ENCODE measurements around the gene FOXP4. TPM values are rescaled to one million over a fixed set of nuclear protein-coding genes. Genes with fewer than 3 reads are reported as not detected.

Gene FOXP4
- total and polyA plus RNA-seq, 2 donors (not counting 1 experiment from before 2014, with no cell fraction given): 0.81 to 1.8 TPM

GRCh38 chr6:41515995-41516394, 30.2 kb upstream of the FOXP4 start:
- TF ChIP-seq EZH2 (IDR thresholded peaks at IDR 0.05; ENCODE audit: low read length, missing control alignments) (no peak), CTCF (conservative IDR thresholded peaks at IDR 0.05 in 1 of 2, IDR thresholded peaks at IDR 0.05 in 1 of 2; ENCODE audit: low read depth in 1 of 2, low read length in 2 of 2) (no peak)
- Histone ChIP-seq H3K27me3 (ENCODE audit: control insufficient read depth, insufficient read depth, low read length) (no peaks in the 10 kb centered on the region), H3K4me2 (ENCODE audit: extremely low read depth, insufficient read depth, low read length) (no peak overlapping the region), H3K27ac (ENCODE audit: insufficient read depth, low read length) (no peak overlapping the region), H3K9ac (ENCODE audit: insufficient read depth, low read length) (no peak overlapping the region), H3K4me3 (replicated peaks in 1 of 4; ENCODE audit: control extremely low read depth in 1 of 4, insufficient read depth in 1 of 4, low read depth in 3 of 4, low read length in 4 of 4) (no peak overlapping the region), H2AFZ (ENCODE audit: low read length) (no peak overlapping the region), H3K4me1 (ENCODE audit: control insufficient read depth, extremely low read depth, insufficient read depth, low read length) (no peaks in the 10 kb centered on the region), H3K36me3 (ENCODE audit: control insufficient read depth, insufficient read depth, low read length) (no peaks in the 10 kb centered on the region), H4K20me1 (ENCODE audit: control insufficient read depth, extremely low read depth, insufficient read depth, low read length) (no peaks in the 10 kb centered on the region), H3K9me3 (ENCODE audit: control insufficient read depth, insufficient read depth, low read depth, low read length) (no peaks in the 10 kb centered on the region), H3K79me2 (ENCODE audit: control insufficient read depth, insufficient read depth, low read length) (no peaks in the 10 kb centered on the region)
- DNase-seq (ENCODE audit: low read depth in 2 of 2): no peak

GRCh38 chr6:41518118-41518517, 28.1 kb upstream of the FOXP4 start:
- TF ChIP-seq CTCF (conservative IDR thresholded peaks at IDR 0.05 in 1 of 2, IDR thresholded peaks at IDR 0.05 in 1 of 2; ENCODE audit: low read depth in 1 of 2, low read length in 2 of 2) (no peak), EZH2 (IDR thresholded peaks at IDR 0.05; ENCODE audit: low read length, missing control alignments) (no peak)
- H3K9ac ChIP-seq (ENCODE audit: insufficient read depth, low read length): no peak overlapping the region
- H2AFZ ChIP-seq (ENCODE audit: low read length): no peak overlapping the region
- H3K9me3 ChIP-seq (ENCODE audit: control insufficient read depth, insufficient read depth, low read depth, low read length): no peaks in the 10 kb centered on the region
- no peaks in the 10 kb centered on the region for H3K36me3 ChIP-seq (ENCODE audit: control insufficient read depth, insufficient read depth, low read length)
- no peaks in the 10 kb centered on the region for H3K79me2 ChIP-seq (ENCODE audit: control insufficient read depth, insufficient read depth, low read length)
- peaks cover 9% of the 10 kb centered on the region for H3K27me3 ChIP-seq (ENCODE audit: control insufficient read depth, insufficient read depth, low read length)
- DNase-seq (ENCODE audit: low read depth in 2 of 2): no peak
- no peaks in the 10 kb centered on the region for H3K4me1 ChIP-seq (ENCODE audit: control insufficient read depth, extremely low read depth, insufficient read depth, low read length)
- H3K27ac ChIP-seq (ENCODE audit: insufficient read depth, low read length): no peak overlapping the region
- H4K20me1 ChIP-seq (ENCODE audit: control insufficient read depth, extremely low read depth, insufficient read depth, low read length): no peaks in the 10 kb centered on the region
- no peak overlapping the region for H3K4me3 ChIP-seq (replicated peaks in 1 of 4; ENCODE audit: control extremely low read depth in 1 of 4, insufficient read depth in 1 of 4, low read depth in 3 of 4, low read length in 4 of 4)
- no peak overlapping the region for H3K4me2 ChIP-seq (ENCODE audit: extremely low read depth, insufficient read depth, low read length)

- no peak for DNase-seq (ENCODE audit: low read depth in 2 of 2)
- H3K4me3 ChIP-seq (replicated peaks in 1 of 4; ENCODE audit: control extremely low read depth in 1 of 4, insufficient read depth in 1 of 4, low read depth in 3 of 4, low read length in 4 of 4): no peak overlapping the region
- H3K27ac ChIP-seq (ENCODE audit: insufficient read depth, low read length): no peak overlapping the region
- H3K9ac ChIP-seq (ENCODE audit: insufficient read depth, low read length): no peak overlapping the region
- no peaks in the 10 kb centered on the region for H4K20me1 ChIP-seq (ENCODE audit: control insufficient read depth, extremely low read depth, insufficient read depth, low read length)
- H3K4me1 ChIP-seq (ENCODE audit: control insufficient read depth, extremely low read depth, insufficient read depth, low read length): no peaks in the 10 kb centered on the region
- H3K79me2 ChIP-seq (ENCODE audit: control insufficient read depth, insufficient read depth, low read length): no peaks in the 10 kb centered on the region
- H3K36me3 ChIP-seq (ENCODE audit: control insufficient read depth, insufficient read depth, low read length): no peaks in the 10 kb centered on the region
- peaks cover 17% of the 10 kb centered on the region for H3K27me3 ChIP-seq (ENCODE audit: control insufficient read depth, insufficient read depth, low read length)
- TF ChIP-seq EZH2 (IDR thresholded peaks at IDR 0.05; ENCODE audit: low read length, missing control alignments) (no peak), CTCF (conservative IDR thresholded peaks at IDR 0.05 in 1 of 2, IDR thresholded peaks at IDR 0.05 in 1 of 2; ENCODE audit: low read depth in 1 of 2, low read length in 2 of 2) (no peak)
- H3K9me3 ChIP-seq (ENCODE audit: control insufficient read depth, insufficient read depth, low read depth, low read length): no peaks in the 10 kb centered on the region
- H3K4me2 ChIP-seq (ENCODE audit: extremely low read depth, insufficient read depth, low read length): no peak overlapping the region
- H2AFZ ChIP-seq (ENCODE audit: low read length): no peak overlapping the region
These were observed 26.9 kb upstream of the FOXP4 start for GRCh38 chr6:41519305-41519744.

Data from fibroblast of lung (primary cell).